ENCODE measurements around the gene SUGCT.

The SUGCT gene

DNA sequence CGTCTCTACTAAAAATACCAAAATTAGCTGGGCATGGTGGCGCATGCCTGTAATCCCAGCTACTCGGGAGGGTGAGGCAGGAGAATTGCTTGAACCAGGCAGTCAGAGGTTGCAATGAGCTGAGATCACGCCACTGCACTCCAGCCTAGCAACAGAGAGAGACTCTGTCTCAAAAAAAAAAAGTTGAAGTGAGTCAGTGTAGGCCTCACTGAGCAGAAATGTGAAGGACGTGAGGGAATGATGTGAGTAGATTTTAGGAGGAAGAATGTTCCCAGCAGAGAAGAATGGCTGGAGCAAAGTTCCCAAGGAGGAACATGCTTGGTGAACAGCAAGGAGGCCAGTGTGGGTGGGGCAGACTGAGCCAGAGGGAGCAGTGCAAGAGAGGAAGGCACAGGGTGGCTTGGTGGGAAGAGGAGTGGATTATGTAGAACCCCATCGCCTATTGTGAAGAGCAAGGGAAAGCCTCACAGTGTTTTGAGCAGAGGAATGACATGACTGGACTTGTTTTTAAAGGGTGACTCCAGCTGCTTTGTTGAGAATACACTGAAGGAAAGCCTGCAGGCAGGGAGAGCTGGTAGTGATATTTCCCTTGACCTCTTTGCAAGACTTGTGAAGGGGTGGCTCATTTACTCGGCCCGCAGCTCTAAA is 708.7 kb downstream of the SUGCT start:
- TF ChIP-seq, protein P1, sequence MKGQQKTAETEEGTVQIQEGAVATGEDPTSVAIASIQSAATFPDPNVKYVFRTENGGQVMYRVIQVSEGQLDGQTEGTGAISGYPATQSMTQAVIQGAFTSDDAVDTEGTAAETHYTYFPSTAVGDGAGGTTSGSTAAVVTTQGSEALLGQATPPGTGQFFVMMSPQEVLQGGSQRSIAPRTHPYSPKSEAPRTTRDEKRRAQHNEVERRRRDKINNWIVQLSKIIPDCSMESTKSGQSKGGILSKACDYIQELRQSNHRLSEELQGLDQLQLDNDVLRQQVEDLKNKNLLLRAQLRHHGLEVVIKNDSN (IDR thresholded peaks at IDR 0.05): no peak
- TF ChIP-seq TEAD4 (IDR thresholded peaks at IDR 0.05): no peak
- no peak for TF ChIP-seq ZBTB7A (IDR thresholded peaks at IDR 0.05; ENCODE audit: low read depth)
- no peak for TF ChIP-seq YY1 (IDR thresholded peaks at IDR 0.05; ENCODE audit: low read depth)
- TF ChIP-seq NFIC (IDR thresholded peaks at IDR 0.05): no peak

DNA sequence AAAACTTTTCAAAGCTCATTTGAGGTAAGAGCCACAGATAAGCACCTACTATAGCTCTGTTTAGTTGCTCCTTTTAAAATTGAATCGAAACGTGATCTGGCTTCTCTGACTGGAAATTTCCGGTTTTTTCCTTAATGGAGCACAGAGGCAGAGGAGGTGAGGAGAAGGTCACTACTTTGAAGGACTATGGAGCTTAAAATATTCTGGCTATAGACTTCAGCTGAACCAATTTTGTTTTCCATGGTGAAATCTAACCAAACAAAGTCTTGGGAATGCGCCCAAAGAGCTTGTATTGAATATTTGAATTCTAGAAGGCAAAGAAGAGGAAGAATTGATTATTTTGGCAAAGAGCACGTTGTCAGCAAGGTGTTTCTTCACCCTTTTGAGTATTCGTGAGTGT is 711.1 kb downstream of the SUGCT start:
- TF ChIP-seq YY1 (IDR thresholded peaks at IDR 0.05; ENCODE audit: low read depth) (no peak), ZBTB7A (IDR thresholded peaks at IDR 0.05; ENCODE audit: low read depth) (no peak)

DNA sequence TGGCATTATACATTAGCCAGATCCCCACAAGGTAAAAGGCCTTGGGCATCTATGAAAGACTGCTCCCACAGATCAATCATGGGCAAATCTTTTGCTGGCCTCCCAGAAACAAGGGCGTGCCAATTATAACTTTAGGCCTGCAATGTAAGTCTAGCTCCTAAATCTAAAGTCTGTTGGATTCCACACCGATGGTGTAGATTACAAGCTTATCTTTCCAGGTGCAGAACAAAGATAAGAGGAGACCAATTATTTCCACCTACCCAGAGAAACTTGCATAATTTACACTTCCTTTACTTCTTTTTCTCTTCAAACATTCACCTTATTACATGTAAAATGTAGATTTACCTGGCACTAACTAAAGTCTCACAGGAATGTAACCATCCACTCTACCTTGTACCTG is 713.1 kb downstream of the SUGCT start:
- TF ChIP-seq NFIC (IDR thresholded peaks at IDR 0.05) (no peak), EGR1 (IDR thresholded peaks at IDR 0.05) (no peak), YY1 (IDR thresholded peaks at IDR 0.05; ENCODE audit: low read depth) (no peak), TEAD4 (IDR thresholded peaks at IDR 0.05) (no peak), FOXM1 (IDR thresholded peaks at IDR 0.05; ENCODE audit: borderline replicate concordance, low read depth) (no peak), ZBTB7A (IDR thresholded peaks at IDR 0.05; ENCODE audit: low read depth) (no peak), RAD21 (IDR thresholded peaks at IDR 0.05; ENCODE audit: low read depth) (no peak), TAF1 (IDR thresholded peaks at IDR 0.05; ENCODE audit: low read depth) (no peak)
- TF ChIP-seq, protein P2, sequence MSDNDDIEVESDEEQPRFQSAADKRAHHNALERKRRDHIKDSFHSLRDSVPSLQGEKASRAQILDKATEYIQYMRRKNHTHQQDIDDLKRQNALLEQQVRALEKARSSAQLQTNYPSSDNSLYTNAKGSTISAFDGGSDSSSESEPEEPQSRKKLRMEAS (IDR thresholded peaks at IDR 0.05): no peak

DNA sequence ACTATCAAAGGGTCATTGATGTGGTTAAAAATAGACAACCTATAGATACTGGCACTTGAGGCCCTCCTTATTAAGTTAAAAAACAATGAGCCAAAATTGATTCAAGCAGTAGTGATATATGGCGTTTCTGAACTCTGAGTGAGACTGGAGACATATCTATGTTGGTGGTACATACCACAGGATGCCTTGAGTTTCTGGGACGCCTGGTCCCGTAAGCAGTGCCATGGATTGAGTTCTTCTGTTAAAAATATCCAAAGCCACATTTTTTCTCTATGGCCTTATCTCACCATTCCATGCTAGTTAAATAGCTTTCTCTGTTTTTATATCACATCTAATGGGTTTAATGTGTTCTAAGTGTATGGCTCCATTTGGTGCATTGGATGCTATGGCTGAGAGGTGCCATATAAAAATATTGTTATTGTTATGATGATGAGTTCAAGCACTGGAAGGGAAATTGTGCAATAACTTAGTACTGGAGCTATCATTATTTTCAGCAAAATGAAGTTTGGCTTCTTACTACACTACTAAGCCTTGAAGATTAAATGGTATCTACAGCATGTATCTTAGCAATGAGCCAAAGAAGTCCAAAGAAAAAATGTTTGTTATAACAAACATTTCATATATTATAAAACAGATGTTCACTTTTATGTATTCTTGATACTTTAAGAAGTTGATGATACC is 713.9 kb downstream of the SUGCT start:
- TF ChIP-seq, protein P1 (IDR thresholded peaks at IDR 0.05): no peak
- no peak for TF ChIP-seq TCF12 (IDR thresholded peaks at IDR 0.05; ENCODE audit: low read depth)
- no peak for TF ChIP-seq CREB1 (IDR thresholded peaks at IDR 0.05; ENCODE audit: low read depth)
- TF ChIP-seq ZBTB7A (IDR thresholded peaks at IDR 0.05; ENCODE audit: low read depth): no peak
- no peak for TF ChIP-seq RAD21 (IDR thresholded peaks at IDR 0.05; ENCODE audit: low read depth)
- TF ChIP-seq EGR1 (IDR thresholded peaks at IDR 0.05): no peak
- TF ChIP-seq, protein P3, sequence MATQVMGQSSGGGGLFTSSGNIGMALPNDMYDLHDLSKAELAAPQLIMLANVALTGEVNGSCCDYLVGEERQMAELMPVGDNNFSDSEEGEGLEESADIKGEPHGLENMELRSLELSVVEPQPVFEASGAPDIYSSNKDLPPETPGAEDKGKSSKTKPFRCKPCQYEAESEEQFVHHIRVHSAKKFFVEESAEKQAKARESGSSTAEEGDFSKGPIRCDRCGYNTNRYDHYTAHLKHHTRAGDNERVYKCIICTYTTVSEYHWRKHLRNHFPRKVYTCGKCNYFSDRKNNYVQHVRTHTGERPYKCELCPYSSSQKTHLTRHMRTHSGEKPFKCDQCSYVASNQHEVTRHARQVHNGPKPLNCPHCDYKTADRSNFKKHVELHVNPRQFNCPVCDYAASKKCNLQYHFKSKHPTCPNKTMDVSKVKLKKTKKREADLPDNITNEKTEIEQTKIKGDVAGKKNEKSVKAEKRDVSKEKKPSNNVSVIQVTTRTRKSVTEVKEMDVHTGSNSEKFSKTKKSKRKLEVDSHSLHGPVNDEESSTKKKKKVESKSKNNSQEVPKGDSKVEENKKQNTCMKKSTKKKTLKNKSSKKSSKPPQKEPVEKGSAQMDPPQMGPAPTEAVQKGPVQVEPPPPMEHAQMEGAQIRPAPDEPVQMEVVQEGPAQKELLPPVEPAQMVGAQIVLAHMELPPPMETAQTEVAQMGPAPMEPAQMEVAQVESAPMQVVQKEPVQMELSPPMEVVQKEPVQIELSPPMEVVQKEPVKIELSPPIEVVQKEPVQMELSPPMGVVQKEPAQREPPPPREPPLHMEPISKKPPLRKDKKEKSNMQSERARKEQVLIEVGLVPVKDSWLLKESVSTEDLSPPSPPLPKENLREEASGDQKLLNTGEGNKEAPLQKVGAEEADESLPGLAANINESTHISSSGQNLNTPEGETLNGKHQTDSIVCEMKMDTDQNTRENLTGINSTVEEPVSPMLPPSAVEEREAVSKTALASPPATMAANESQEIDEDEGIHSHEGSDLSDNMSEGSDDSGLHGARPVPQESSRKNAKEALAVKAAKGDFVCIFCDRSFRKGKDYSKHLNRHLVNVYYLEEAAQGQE (IDR thresholded peaks at IDR 0.05; ENCODE audit: low read depth): no peak
- no peak for TF ChIP-seq CEBPB (IDR thresholded peaks at IDR 0.05)
- no peak for TF ChIP-seq TAF1 (IDR thresholded peaks at IDR 0.05; ENCODE audit: low read depth)
- no peak for TF ChIP-seq YY1 (IDR thresholded peaks at IDR 0.05; ENCODE audit: low read depth)
- no peak for TF ChIP-seq NFIC (IDR thresholded peaks at IDR 0.05)
- no peak for TF ChIP-seq TEAD4 (IDR thresholded peaks at IDR 0.05)
- TF ChIP-seq EP300 (IDR thresholded peaks at IDR 0.05; ENCODE audit: borderline replicate concordance): no peak

DNA sequence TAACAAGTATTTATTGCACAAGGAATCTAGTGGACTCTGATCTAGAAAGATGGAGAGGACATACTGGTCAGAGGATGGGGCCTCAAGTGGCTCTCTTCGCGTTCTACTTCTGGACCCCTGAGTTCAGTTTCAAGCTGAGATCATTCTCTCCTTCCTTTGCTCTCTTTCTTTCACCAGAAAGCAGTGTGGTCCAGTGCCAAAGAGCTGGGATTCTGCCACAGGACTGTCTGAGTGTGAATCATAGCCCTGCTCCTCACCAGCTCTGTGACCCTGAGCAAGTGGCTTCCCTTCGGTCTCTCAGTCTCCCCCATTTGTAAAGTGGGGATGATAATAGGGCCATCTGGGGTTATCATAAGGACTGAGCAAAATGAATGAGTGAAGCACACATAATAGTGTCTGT is 715.2 kb downstream of the SUGCT start:
- TF ChIP-seq ZBTB7A (IDR thresholded peaks at IDR 0.05; ENCODE audit: low read depth) (no peak), TEAD4 (IDR thresholded peaks at IDR 0.05) (no peak)

DNA sequence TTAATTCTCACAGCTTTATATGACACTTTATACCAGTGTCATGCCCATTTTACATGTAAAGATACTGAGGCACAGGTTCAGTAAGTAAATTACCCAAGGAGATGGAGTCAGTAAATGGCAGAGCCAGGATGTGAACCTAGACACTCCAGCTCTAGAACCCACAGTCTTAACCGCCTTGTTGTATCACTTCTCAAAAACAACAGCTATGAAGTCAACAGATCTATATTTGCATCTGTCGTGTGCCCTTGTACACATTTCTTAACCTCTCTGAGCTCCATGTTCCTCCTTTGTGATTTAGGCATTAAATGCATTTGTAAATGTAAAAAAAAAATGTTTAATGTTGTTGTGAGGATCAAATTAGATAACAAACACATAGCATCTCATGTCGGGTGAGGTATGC is 716.2 kb downstream of the SUGCT start:
- TF ChIP-seq NFIC (IDR thresholded peaks at IDR 0.05) (no peak), TCF12 (IDR thresholded peaks at IDR 0.05; ENCODE audit: low read depth) (no peak), EGR1 (IDR thresholded peaks at IDR 0.05) (no peak), ZBTB7A (IDR thresholded peaks at IDR 0.05; ENCODE audit: low read depth) (no peak), TEAD4 (IDR thresholded peaks at IDR 0.05) (no peak), EP300 (IDR thresholded peaks at IDR 0.05; ENCODE audit: borderline replicate concordance) (no peak), CEBPB (IDR thresholded peaks at IDR 0.05) (no peak), RAD21 (IDR thresholded peaks at IDR 0.05; ENCODE audit: low read depth) (no peak), YY1 (IDR thresholded peaks at IDR 0.05; ENCODE audit: low read depth) (no peak), CREB1 (IDR thresholded peaks at IDR 0.05; ENCODE audit: low read depth) (no peak)
- TF ChIP-seq, protein P1 (IDR thresholded peaks at IDR 0.05): no peak
- TF ChIP-seq, protein P2 (IDR thresholded peaks at IDR 0.05): no peak
- TF ChIP-seq, protein P3 (IDR thresholded peaks at IDR 0.05; ENCODE audit: low read depth): no peak

All from Ishikawa (cell line).